Measurements from ENCODE around the gene CGB3.

Gene CGB3

GRCh38 chr19:49014870-49015255 is 9.3 kb downstream of the CGB3 start:
- no peak for DNase-seq

GRCh38 chr19:49014123-49014869 is 9.8 kb downstream of the CGB3 start:
- DNase-seq, result no peak

- no peak for DNase-seq
These were observed 12.9 kb downstream of the CGB3 start for GRCh38 chr19:49011194-49011593.

- no peak for DNase-seq
These were observed 13.7 kb downstream of the CGB3 start for GRCh38 chr19:49010453-49010852.

- no peak for DNase-seq
These were observed 14.3 kb downstream of the CGB3 start for GRCh38 chr19:49009828-49010227.

GRCh38 chr19:49006905-49007304 is 17.2 kb downstream of the CGB3 start:
- no peak for DNase-seq

GRCh38 chr19:49004964-49005614 is 19.0 kb downstream of the CGB3 start:
- DNase-seq, result no peak

GRCh38 chr19:49004133-49004532 is 20.0 kb downstream of the CGB3 start:
- DNase-seq, result no peak

GRCh38 chr19:48999481-49000325 is 24.4 kb downstream of the CGB3 start:
- DNase-seq, result no peak

- no peak for DNase-seq
These were observed 26.2 kb downstream of the CGB3 start for GRCh38 chr19:48997972-48998371.

GRCh38 chr19:48994035-48994386 is 30.1 kb downstream of the CGB3 start:
- no peak for DNase-seq

- DNase-seq, result peak; percentile 98
These were observed 30.7 kb downstream of the CGB3 start, which contains the start of the genes GYS1 and RUVBL2 for GRCh38 chr19:48993175-48994034. Gene GYS1, minus strand, starts transcription at chr19:48993309. Its CDS starts 197 bp downstream, at chr19:48993112. Gene RUVBL2, plus strand, starts transcription at chr19:48993887. Its CDS starts 25 bp downstream, at chr19:48993912.

GRCh38 chr19:48992581-48993174 is 31.5 kb downstream of the CGB3 start:
- no peak for DNase-seq

- DNase-seq, result no peak
These were observed 32.1 kb downstream of the CGB3 start for GRCh38 chr19:48991873-48992580.

GRCh38 chr19:48991011-48991609 is 33.0 kb downstream of the CGB3 start:
- DNase-seq, result no peak

GRCh38 chr19:48990400-48990799 is 33.7 kb downstream of the CGB3 start:
- no peak for DNase-seq

GRCh38 chr19:48989701-48990291 is 34.3 kb downstream of the CGB3 start:
- no peak for DNase-seq

- no peak for DNase-seq
These were observed 35.3 kb downstream of the CGB3 start for GRCh38 chr19:48988860-48989259.

- no peak for DNase-seq
These were observed 35.8 kb downstream of the CGB3 start for GRCh38 chr19:48988286-48988685.

- no peak for DNase-seq
These were observed 36.8 kb downstream of the CGB3 start for GRCh38 chr19:48987323-48987722.

GRCh38 chr19:48986211-48986610 is 37.9 kb downstream of the CGB3 start:
- no peak for DNase-seq

All from DMS153 (cell line).